IPS-18a (cell line): ENCODE measurements around the gene OR2T34.
"Not testable (repeated sequence)": the region's sequence is repeated elsewhere in the genome, so short reads cannot be mapped to it uniquely, and the experiment has no call there.

Source experiments
- H3K27ac ChIP-seq: one replicate; pipeline ENCODE4 v1.5.1; 2013; ENCODE audit warnings: low read length
- H3K27me3 ChIP-seq: one replicate; pipeline ENCODE4 v1.6.1; 2013; ENCODE audit warnings: mild to moderate bottlenecking, low read length; ENCODE audit not compliant: control insufficient read depth, insufficient read depth
- H3K36me3 ChIP-seq: one replicate; pipeline ENCODE4 v1.6.1; 2013; ENCODE audit warnings: low read depth, low read length; ENCODE audit not compliant: control insufficient read depth
- H3K4me1 ChIP-seq: one replicate; pipeline ENCODE4 v1.6.1; 2013; ENCODE audit warnings: low read depth, low read length; ENCODE audit not compliant: control insufficient read depth
- H3K4me3 ChIP-seq: one replicate; pipeline ENCODE4 v1.5.1; 2013; ENCODE audit warnings: low read length
- H3K9ac ChIP-seq: one replicate; pipeline ENCODE4 v1.6.1; 2013; ENCODE audit warnings: mild to moderate bottlenecking, low read length, moderate library complexity
- H3K9me3 ChIP-seq: one replicate; pipeline ENCODE4 v1.6.1; 2013; ENCODE audit warnings: low read depth, low read length; ENCODE audit not compliant: control insufficient read depth

OR2T34 gene

GRCh38 chr1:248551027-248551426 is 23.5 kb downstream of the OR2T34 start:
- not testable (repeated sequence) for H3K36me3 ChIP-seq, H3K27ac ChIP-seq, H3K4me3 ChIP-seq, H3K9ac ChIP-seq, H3K4me1 ChIP-seq, H3K27me3 ChIP-seq, H3K9me3 ChIP-seq

GRCh38 chr1:248547383-248547782 is 27.2 kb downstream of the OR2T34 start:
- H3K27ac ChIP-seq, H3K4me3 ChIP-seq, H3K9me3 ChIP-seq: not testable (repeated sequence)

GRCh38 chr1:248537449-248537848 is 37.1 kb downstream of the OR2T34 start:
- H3K27me3 ChIP-seq, H3K36me3 ChIP-seq, H3K4me3 ChIP-seq, H3K9me3 ChIP-seq, H3K27ac ChIP-seq, H3K4me1 ChIP-seq, H3K9ac ChIP-seq: not testable (repeated sequence)

More at GRCh38 chr1:248547383-248547782, 27.2 kb downstream of the OR2T34 start:
- H3K4me1 ChIP-seq, H3K27me3 ChIP-seq, H3K9ac ChIP-seq, H3K36me3 ChIP-seq: not testable (repeated sequence)
